HG03039 (cell line): ENCODE data around the gene RBSN.
A peak's percentile ranks its signal among the peaks of the same experiment; 100 is the strongest.

Experiments
- ATAC-seq: cut with Tn5 transposase; IDR thresholded peaks from one replicate; pipeline ENCODE4 v1.9.1; 2021; ENCODE audit warnings: mild to moderate bottlenecking, moderate library complexity; ENCODE audit not compliant: unreplicated experiment

RBSN gene

GRCh38 chr3:15102256-15102655 lies 3.3 kb upstream of the RBSN start:
- no peak for ATAC-seq

DNA sequence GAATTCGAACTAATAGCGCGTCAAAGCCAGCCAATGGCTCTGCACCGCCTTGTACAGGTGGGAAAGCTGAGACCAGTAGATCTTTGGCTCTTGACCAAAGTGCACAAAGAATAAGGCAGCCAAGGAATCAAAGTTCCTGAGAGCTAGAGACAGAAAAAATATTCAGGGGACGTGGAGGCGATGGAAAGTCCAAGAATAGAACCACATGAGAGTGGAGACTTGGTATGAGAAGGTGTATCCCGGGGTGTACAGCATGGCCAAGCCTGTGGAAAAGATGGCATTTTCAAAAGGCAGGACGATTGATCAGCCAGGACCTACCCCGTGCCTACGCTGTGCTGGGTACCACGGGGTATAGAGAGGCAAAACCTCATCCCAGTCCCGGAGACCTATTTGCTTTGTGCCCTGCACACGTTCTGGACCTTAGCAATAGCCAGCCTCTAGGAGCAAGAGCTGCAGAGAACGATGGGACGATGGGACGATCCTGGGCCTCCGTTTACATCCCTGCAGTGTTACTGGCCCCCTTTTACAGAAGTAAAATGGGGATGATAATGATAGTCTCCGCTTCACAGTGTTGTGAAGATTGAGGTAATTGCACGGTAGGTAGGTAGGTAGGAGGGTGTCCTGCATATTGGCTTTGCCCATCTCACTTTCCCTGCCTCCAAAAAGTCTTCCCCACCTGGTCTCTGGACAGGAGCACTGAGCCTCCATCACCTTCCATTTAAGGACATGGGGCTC lies 583 bp upstream of the RBSN start:
- no peak for ATAC-seq

- no peak for ATAC-seq
Observed at GRCh38 chr3:15097891-15098290, 1.1 kb downstream of the RBSN start.

DNA sequence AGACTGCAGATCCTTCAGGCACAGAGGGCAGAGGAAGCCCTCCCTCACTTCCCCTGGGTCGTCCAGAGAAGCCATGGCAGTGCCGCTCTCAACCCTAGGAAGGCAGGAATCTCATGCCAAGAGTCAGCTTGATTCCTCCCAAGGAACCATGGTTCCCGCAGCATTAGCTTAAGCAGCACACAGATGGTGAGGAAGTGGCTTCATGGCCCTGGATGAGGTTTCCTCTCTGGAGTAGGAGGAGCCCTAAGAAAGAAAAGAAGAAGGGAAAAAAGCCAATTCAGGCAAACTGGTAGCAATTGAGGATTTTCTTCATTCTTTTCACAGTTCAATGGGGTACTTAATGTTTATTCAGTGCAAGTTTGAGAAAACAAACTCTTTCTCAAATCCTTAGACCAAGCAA lies 2.9 kb downstream of the RBSN start:
- no peak for ATAC-seq

DNA sequence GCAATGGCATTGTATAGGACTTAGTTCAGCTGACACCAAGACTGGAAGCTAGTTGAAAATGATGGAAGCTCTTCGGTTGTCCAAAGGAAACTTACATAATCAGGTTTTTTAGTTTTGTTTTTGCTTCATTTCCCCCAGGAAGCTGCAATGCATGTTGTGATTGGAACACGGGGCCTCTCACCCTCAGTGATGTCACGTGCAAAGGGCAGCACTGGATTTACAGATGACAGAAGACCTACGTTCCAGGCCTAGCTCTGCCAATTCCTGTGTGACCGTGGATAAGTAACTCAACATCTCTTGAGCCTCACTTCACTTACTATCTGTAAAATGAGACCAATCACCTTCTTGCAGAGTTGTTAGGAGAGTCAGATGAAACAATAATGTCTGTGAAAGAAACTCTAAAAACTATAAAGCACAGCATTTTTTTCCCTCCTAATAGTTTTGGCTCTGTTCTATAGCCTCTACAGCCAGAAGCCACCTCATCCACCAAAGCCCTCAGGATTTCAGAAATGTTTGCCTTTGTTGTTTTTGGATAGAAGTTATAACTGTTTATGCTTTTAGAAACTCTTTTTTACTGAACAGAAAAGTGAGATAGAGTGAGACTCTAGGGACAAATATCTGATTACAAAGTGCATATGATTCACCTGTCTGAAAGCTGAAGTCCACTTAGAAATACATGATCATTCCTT lies 4.6 kb downstream of the RBSN start:
- no peak for ATAC-seq

- ATAC-seq: no peak
Observed at GRCh38 chr3:15092686-15093085, 6.3 kb downstream of the RBSN start.

- ATAC-seq: no peak
Observed at GRCh38 chr3:15091575-15091974, 7.4 kb downstream of the RBSN start.

GRCh38 chr3:15089201-15089600 lies 9.7 kb downstream of the RBSN start:
- no peak for ATAC-seq

- ATAC-seq: no peak
Observed at GRCh38 chr3:15086699-15087098, 12.2 kb downstream of the RBSN start.

DNA sequence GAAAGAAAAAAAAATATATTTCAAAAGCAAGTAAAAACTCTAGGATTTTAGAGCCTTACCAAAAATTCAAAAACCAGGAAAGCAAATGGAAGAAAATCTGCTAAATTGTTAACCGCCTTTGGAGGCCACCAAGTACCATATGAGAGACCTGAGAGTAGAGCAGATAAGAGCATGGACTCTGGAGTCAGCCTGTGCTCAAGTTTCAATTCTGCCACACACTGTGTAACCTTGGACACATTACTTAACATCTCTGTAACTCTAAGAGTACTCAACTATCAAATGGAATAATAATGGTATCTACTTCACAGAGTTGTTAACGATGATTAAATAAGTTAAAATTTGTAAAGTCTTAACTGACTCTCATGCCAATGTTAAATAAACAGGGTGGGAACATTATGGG lies 12.7 kb downstream of the RBSN start:
- ATAC-seq: no peak

GRCh38 chr3:15083252-15083651 lies 15.7 kb downstream of the RBSN start:
- no peak for ATAC-seq

DNA sequence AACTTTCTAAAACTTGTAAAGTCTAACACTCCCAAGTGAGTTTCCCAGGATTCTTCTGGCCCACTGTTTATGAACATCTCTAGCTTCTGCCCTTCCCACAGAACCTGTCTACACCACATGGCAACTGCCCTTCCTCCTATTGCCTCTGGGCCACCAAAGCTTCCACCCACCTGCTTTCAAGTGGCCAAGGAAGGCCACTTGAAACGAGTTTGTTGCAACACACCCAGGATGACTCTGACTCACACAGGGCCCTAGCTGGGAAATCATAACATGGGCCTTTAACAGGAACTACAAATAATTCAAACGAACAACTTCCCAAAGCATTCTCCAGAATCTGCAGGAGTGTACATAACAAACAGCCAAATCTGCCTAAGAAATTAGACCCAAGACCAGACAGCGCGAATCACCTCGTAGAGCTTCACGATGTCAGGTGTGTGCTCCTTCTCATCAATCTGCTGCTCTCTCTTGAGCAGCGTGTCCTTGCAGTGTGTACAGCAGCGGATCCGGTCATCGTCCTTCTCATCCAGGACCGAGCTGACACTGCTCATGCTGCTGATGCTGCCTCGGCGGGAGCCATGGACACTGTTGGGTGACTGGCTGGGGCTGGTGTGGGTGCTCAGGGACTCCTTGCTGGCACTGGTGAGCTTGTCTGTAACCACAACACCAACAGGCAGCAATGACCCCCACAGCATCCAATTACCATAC lies 16.8 kb downstream of the RBSN start:
- no peak for ATAC-seq

- no peak for ATAC-seq
Observed at GRCh38 chr3:15079091-15079490, 19.9 kb downstream of the RBSN start.

- ATAC-seq: no peak
Observed at GRCh38 chr3:15074500-15074899, 24.4 kb downstream of the RBSN start.

DNA sequence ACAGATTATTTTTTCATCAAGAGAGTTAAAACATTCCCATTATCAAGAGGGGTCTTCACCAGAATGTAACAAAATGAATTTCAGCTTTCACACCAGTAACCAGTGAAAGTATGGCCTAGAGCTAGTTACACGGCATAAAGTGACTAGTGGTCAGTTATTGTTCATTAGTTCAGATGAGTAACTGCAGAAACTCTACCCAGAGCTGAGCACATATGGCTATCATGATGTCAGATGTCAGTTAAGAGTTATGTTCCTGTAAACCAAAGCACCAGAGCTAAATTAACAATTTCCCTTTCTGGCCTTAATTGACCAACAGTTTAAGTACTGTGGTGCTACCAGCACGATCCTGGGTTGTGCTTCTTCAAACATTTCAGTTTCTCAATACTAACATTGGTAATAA lies 27.2 kb downstream of the RBSN start:
- no peak for ATAC-seq

- ATAC-seq: no peak
Observed at GRCh38 chr3:15069441-15069840, 29.5 kb downstream of the RBSN start.

DNA sequence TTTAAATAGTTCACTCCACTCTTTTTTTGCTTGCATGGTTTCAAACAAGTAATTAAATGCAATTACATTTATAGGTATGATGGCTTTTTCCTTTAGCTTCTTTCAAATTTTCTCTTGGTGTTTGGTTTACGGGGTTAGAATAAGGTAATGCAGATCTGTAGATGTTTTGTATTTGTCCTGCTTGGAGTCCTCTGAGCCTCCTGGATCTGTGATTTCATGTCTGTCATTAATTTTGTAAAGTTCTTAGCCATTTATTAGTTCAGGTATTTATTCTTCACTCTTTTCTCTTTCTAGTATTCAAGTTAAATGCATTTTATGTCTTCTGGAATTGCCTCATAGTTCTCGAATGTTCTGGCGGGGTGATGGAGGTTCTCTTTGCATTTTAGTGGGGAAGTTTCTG lies 32.5 kb downstream of the RBSN start:
- ATAC-seq: no peak

DNA sequence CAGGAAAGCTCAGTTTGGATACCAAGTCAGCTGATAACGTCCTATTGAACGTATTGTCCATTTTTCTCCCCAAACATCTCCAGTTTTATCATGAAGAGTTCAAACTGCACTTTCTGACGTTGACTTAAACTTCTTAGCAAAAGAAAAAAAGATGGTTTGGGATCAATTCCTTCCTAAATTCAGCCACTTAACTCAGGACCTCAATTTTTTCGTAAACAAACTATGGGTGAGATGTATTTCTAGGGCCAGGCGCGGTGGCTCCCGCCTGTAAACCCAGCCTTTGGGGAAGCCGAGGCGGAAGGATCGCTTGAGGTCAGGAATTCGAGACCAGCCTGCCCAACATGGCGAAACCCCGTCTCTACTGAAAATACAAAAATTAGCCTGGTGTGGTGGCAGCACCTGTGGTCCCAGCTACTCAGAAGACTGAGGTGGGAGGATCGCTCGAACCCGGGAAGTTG lies 33.4 kb downstream of the RBSN start:
- ATAC-seq: no peak

DNA sequence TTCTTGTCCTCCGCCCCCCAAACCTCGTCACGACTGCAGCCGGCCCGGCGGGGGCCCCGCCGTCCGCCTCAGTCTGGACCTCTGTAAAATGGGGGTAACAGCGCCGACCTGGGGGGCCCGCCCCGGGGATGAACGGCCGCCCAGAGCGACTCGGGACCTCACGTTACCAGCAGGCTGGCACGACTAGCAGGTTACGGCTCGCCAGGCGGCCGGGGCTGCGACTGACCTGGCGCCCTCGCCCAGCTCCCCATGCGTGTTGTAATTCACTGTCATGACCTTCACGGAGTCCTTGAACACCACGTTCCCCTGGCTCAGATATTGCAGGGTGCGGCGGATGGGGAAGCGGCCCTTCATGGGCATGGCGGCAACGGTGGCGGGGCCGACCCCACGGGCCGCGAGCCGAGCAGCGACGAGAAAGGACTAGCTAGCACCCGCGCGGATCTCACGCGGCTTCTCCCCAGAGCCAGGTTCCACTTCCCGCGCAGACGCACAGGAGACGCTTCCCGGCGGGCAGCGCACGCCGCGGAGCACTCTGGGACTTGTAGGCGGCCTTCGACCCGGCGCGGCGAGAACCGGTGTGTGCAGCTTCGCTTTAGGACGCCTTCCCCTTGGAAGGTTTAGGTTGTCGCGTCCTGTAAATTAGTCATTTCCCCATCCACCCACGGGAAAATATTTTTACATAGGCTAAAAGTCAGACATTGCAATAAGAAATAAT lies 34.0 kb downstream of the RBSN start, which contains the start of gene MRPS25:
Gene MRPS25 (minus strand): TSS at position 481 of the 715 bp plus-strand sequence. CDS start 121 bp downstream, at position 360.
- peak; percentile 93 for ATAC-seq

DNA sequence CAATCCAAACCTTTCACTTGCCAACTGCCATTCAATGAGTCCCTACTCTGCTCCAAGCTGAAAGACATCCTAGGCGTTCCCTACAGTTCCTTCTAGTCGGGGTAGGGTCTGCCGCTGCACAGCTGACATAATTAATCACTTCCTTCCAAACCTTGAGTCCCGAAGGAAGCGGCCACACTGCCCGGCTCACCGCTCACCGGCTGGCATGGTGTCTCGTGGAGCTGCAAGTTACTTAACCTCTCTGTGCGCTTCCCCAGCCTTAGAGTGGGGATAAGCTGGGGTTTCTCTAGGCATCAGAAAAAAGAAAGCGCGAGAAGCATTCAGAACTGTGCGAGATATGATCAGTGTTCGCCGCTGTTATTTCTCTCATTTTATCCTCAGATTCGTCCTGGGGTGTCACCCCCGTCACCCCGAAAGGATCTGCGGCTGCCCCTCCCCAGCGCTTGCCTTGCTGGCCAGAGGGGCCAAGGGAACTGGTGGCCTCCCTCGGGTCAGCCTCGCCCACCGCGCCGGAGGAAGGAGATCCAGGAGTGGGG lies 34.6 kb downstream of the RBSN start:
- peak; percentile 19 for ATAC-seq
